ENCODE data around the gene PGA5. TPM values are rescaled to one million over a fixed set of nuclear protein-coding genes. Genes with fewer than 3 reads are reported as not detected.

The PGA5 gene
- total RNA-seq, 2 donors from 2014 or later, result 0.42 to 0.71 TPM

GRCh38 chr11:61258546-61258945, 17.6 kb downstream of the PGA5 start:
- no peak for DNase-seq (ENCODE audit: low spot score)
- intact Hi-C loops (cut with DNase I), result no loop called here

- intact Hi-C loops (cut with DNase I), result no loop called here
- no peak for DNase-seq (ENCODE audit: low spot score)
Measured at GRCh38 chr11:61259363-61259762, 18.4 kb downstream of the PGA5 start.

GRCh38 chr11:61264371-61264770, 23.4 kb downstream of the PGA5 start:
- no peak for DNase-seq (ENCODE audit: low spot score)
- intact Hi-C loops (cut with DNase I), result no loop called here

GRCh38 chr11:61264795-61265194, 23.8 kb downstream of the PGA5 start:
- intact Hi-C loops (cut with DNase I), result no loop called here
- no peak for DNase-seq (ENCODE audit: low spot score)

GRCh38 chr11:61265357-61265756, 24.4 kb downstream of the PGA5 start:
- intact Hi-C loops (cut with DNase I), result no loop called here
- DNase-seq (ENCODE audit: low spot score), result no peak

- DNase-seq (ENCODE audit: low spot score), result no peak
- intact Hi-C loops (cut with DNase I), result no loop called here
Measured at GRCh38 chr11:61266602-61267001, 25.6 kb downstream of the PGA5 start.

GRCh38 chr11:61267437-61267841, 26.5 kb downstream of the PGA5 start:
- DNase-seq (ENCODE audit: low spot score), result no peak

GRCh38 chr11:61268588-61269250, 27.7 kb downstream of the PGA5 start:
- intact Hi-C loops (cut with DNase I), result no loop called here

More at GRCh38 chr11:61267437-61267841, 26.5 kb downstream of the PGA5 start:
- intact Hi-C loops (cut with DNase I), result no loop called here

GRCh38 chr11:61270354-61271076, 29.5 kb downstream of the PGA5 start:
- intact Hi-C loops (cut with DNase I), result no loop called here
- DNase-seq (ENCODE audit: low spot score), result no peak

More at GRCh38 chr11:61268588-61269250, 27.7 kb downstream of the PGA5 start:
- no peak for DNase-seq (ENCODE audit: low spot score)

- no peak for DNase-seq (ENCODE audit: low spot score)
- intact Hi-C loops (cut with DNase I), result no loop called here
Measured at GRCh38 chr11:61272731-61273130, 31.8 kb downstream of the PGA5 start.

- intact Hi-C loops (cut with DNase I), result no loop called here
- DNase-seq (ENCODE audit: low spot score), result no peak
Measured at GRCh38 chr11:61273178-61274078, 32.5 kb downstream of the PGA5 start.

- no peak for DNase-seq (ENCODE audit: low spot score)
- intact Hi-C loops (cut with DNase I), result no loop called here
Measured at GRCh38 chr11:61274084-61274483, 33.1 kb downstream of the PGA5 start.

GRCh38 chr11:61275191-61275590, 34.2 kb downstream of the PGA5 start:
- intact Hi-C loops (cut with DNase I), result no loop called here
- DNase-seq (ENCODE audit: low spot score), result no peak

GRCh38 chr11:61277186-61278000, 36.4 kb downstream of the PGA5 start:
- intact Hi-C loops (cut with DNase I), result no loop called here

GRCh38 chr11:61278001-61278470, 37.1 kb downstream of the PGA5 start:
- intact Hi-C loops (cut with DNase I), result no loop called here

More at GRCh38 chr11:61277186-61278000, 36.4 kb downstream of the PGA5 start:
- no peak for DNase-seq (ENCODE audit: low spot score)

GRCh38 chr11:61279934-61280659, 39.1 kb downstream of the PGA5 start:
- no peak for DNase-seq (ENCODE audit: low spot score)
- intact Hi-C loops (cut with DNase I), result no loop called here

More at GRCh38 chr11:61278001-61278470, 37.1 kb downstream of the PGA5 start:
- DNase-seq (ENCODE audit: low spot score), result no peak

- intact Hi-C loops (cut with DNase I), result no loop called here
- DNase-seq (ENCODE audit: low spot score), result no peak
Measured at GRCh38 chr11:61280883-61281580, 40.1 kb downstream of the PGA5 start.
